NCI-H510A treated with DMSO at 0.1 percent for 48 hours (cell line): ENCODE data around the gene DDIT4.
A peak's percentile ranks its signal among the peaks of the same experiment; 100 is the strongest.
"Not testable (repeated sequence)": the region's sequence is repeated elsewhere in the genome, so short reads cannot be mapped to it uniquely, and the experiment has no call there.

Experiments used
- DNase-seq: peaks from one replicate; lab custom pipeline; 2025; lab: John Stamatoyannopoulos, UW

Gene DDIT4, protein sequence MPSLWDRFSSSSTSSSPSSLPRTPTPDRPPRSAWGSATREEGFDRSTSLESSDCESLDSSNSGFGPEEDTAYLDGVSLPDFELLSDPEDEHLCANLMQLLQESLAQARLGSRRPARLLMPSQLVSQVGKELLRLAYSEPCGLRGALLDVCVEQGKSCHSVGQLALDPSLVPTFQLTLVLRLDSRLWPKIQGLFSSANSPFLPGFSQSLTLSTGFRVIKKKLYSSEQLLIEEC

DNA sequence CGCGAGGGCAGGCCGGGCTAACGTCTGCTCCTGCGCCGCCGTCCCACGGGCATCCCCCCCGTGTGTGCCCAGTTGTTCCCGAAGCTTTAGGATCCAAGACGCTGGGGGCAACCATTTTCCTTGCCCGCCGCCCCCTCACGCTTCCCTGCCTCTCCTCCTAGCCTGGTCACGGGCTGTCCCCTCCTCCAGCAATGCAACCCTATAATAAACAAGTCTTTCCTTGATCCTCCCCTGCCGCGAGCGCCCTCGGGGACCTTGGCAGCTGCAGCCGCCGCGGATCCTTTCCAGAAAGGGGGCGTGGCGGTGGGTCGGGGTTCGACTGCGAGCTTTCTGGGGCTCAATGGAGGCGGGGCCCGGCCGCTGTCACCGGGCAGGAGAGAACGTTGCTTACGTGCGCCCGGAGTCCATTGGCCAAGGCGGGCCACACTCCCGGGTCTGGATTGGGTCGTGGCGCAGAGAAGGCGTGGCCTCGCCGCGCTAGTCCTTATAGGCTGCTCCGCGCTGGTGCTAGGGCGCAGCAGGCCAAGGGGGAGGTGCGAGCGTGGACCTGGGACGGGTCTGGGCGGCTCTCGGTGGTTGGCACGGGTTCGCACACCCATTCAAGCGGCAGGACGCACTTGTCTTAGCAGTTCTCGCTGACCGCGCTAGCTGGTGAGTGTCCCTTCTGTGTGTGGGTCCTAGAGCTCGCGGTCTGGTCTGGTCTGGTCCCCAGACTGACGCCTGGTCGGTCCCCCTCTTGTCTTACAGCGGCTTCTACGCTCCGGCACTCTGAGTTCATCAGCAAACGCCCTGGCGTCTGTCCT, at the start of gene DDIT4:
Gene DDIT4, plus strand, starts transcription at position 515 of the 803 bp plus-strand sequence. CDS start 293 bp downstream, outside the sequence.
- DNase-seq = peak; percentile 94

GRCh38 chr10:72224191-72224590, 49.5 kb upstream of the DDIT4 start:
- not testable (repeated sequence) for DNase-seq

- DNase-seq = no peak
These were observed 47.2 kb upstream of the DDIT4 start for GRCh38 chr10:72226418-72227027.

DNA sequence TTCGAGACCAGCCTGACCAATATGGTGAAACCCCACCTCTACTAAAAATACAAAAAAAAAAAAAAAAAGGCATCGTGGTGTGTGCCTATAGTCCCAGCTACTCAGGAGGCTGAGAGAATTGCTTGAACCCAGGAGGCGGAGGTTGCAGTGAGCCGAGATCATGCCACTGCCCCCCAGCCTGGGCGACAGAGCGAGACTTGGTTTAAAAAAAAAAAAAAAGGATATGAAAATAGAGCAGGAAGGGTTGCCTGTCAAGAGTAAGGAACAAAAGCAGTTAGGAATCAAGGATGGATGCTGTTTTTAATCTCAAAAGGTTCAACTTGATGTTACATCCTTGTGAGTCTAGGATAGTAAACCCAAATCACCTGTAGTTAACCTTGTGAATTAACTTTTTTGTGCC, 45.9 kb upstream of the DDIT4 start:
- DNase-seq = no peak

DNA sequence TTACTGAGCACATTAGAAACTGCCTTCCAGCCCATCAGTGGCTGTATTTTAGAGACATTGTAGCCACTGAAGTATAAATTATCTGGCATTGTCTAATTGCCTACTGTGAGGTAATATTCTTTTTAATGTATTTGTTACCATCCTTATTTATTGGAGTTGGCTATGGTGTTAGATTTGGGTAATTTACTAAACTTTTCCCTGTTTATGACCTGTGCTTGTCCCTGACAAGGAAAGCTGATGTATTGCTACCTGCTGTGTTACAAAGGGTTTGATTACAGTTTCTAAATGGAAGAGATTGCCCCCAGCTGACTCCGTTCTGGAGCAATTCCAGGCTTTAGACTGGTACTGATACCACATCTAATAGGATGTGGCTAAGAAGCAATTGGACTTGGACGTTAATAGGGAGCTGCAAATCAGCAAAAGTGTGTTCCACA, 45.4 kb upstream of the DDIT4 start:
- no peak for DNase-seq

- peak; percentile 56 for DNase-seq
These were observed 44.2 kb upstream of the DDIT4 start for GRCh38 chr10:72229261-72230251.

GRCh38 chr10:72233621-72234020, 40.1 kb upstream of the DDIT4 start:
- no peak for DNase-seq

- DNase-seq = no peak
These were observed 39.1 kb upstream of the DDIT4 start for GRCh38 chr10:72234560-72235095.

- no peak for DNase-seq
These were observed 38.0 kb upstream of the DDIT4 start for GRCh38 chr10:72235544-72236279.

DNA sequence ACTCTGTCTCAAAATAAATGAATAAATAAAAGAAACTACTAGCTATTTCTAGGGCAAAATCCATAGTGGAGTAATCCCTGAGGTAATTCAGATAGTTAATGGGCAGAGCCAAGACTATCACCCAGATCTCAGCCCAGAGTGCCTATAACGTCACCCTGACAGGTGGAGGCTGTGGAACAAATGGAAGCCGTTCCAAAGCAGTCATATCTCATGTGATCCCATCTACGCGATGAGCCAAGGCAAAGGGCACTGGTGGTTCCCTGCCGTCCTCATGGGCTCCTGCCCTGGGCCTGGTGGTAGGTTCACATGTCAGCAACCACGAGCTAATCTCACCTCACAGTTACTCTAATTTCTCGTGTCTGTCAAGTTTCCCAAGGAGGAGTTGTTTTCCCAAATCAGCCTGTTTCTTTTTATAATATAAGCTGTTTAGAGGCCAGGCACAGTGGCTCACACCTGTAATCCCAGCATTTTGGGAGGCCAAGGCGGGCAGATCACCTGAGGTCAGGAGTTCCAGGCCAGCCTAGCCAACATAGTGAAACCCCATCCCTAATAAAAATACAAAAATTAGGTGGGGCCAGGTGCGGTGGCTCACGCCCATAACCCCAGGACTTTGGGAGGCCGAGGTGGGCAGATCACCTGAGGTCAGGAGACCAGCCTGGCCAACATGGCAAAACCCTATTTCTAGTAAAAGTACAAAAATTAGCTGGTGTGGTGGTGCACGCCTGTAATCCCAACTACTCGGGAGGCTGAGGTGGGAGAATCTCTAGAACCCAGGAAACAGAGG, 35.1 kb upstream of the DDIT4 start:
- no peak for DNase-seq

DNA sequence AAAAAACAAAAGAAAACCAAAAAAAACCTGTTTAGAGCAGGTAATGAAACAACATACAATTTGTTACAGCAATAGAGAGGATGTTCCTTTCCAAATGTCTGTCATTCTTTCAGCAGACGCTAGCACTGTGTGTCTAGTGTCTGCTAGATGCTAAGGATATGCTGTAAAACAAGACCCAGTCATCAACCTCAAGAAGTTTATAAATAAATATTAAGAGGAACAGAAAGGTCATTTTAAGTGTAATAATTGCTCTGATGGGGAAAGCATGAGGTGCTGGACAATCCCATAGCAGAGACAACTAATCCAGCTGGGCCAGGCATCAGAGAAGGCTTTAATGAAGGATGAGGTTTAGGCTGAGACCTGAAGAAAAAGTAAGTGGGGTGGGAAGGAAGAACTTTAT, 34.3 kb upstream of the DDIT4 start:
- no peak for DNase-seq

DNA sequence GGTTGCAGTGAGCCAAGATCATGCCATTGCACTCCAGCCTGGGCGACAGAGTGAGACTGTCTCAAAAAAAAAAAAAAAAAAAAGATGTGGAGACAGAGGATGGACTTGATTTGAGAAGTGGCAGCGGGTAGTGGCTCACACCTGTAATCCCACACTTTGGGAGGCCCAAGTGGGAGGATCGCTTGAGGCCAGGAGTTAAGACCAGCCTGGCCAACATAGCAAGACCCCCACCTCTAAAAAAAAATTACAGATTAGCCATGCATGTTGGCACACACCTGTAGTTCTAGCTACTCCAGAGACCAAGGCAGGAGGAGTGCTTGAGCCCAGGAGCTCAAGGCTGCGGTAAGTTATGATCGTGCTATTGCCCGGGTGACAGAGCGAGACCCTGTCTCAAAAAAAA, 33.4 kb upstream of the DDIT4 start:
- DNase-seq = no peak

- DNase-seq = no peak
These were observed 32.0 kb upstream of the DDIT4 start for GRCh38 chr10:72241691-72242252.

GRCh38 chr10:72242675-72243074, 31.0 kb upstream of the DDIT4 start:
- no peak for DNase-seq

- no peak for DNase-seq
These were observed 29.8 kb upstream of the DDIT4 start for GRCh38 chr10:72243822-72244437.

DNA sequence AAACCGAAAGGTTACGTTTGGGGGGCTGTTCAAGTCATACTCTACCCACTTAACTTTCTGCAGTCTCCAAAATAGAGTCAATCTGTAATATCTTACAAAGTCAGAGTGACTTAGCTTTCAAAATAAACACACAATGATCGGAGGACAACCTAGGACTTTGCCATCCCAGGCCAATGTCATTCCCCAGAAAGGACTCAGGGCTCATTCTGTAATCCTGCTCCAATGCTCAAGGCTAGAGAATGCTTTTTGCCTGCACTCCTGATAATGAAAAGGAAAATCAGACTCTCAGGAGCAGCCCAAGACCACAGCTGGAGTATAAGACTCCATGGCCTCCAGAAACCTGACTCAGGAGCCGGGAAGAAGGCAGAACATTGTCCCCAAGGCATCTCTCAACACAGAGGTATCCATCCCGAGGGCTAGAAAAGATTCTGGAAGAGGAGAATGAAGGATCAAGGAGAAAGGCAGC, 29.1 kb upstream of the DDIT4 start:
- DNase-seq = no peak

GRCh38 chr10:72245949-72246525, 27.7 kb upstream of the DDIT4 start:
- no peak for DNase-seq

GRCh38 chr10:72248468-72249151, 25.1 kb upstream of the DDIT4 start:
- DNase-seq = peak; percentile 45
